ENCODE results near the gene SREBF1. TPM values are rescaled to one million over a fixed set of nuclear protein-coding genes. Genes with fewer than 3 reads are reported as not detected.
A peak's percentile ranks its signal among the peaks of the same experiment; 100 is the strongest.

SREBF1 gene
- total and polyA plus RNA-seq, 2 of the 8 experiments (the other 6 are each of a cell fraction or from before 2014, with no cell fraction given), result 28.6 to 70.8 TPM

DNA sequence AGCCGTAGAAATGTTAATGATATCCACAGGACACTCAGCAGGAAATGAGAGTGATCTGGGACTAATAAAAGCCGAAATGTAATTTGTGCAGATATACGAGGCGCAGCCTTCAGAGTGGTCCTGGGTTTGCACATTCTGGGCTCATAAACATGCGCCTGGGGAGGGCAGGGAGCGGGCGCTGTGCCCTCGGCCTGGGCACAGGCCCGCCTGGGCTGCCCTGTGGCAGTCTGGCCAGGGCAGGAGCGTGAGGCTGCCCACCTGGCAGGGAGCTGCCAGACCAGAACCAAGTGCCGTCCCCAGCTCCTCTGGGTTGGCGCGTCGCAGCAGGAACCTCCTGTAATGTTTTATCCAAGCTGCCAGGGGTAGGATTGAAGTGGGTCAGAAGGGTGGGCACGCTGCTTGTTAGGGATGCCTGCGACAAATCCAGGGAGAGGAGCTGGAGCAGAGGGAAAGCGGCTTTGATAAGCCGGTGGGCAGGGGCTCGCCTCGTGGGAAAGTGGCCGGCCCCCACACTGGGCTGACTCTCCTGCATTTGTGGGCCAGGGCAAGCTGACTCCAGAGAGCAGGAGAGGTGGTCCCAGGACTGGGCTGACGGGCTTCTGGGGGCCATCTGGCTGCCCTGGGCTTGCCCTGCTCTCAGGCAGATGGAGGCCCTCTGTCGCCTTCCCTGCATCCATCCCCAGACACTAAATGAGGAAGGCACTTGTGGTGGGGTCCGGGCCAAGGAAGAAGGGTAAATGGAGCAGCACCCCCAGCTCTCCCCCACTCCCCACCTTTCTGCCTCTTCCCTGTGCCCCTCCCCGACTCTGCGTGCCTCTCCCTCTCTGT is 45.9 kb downstream of the SREBF1 start:
- Histone ChIP-seq H3K36me3 (ENCODE audit: control insufficient read depth in 2 of 4, insufficient read depth in 4 of 4, low read length in 3 of 4) (no peaks in the 10 kb centered on the region), H3K14ac (ENCODE audit: insufficient read length) (no peak overlapping the region), H2BK12ac (ENCODE audit: low read depth, low read length) (0 out of 2 replicates have a peak overlapping the region, but pooled peaks have one; percentile 9), H3K18ac (ENCODE audit: extremely low read depth, low read length) (no peak overlapping the region), H3K23me2 (ENCODE audit: low read depth, low read length) (peaks cover 3% of the 10 kb centered on the region; the same call in 1 of the 2 replicates), H3K4me3 (ENCODE audit: extremely low read depth in 1 of 4, insufficient read depth in 2 of 4, low read depth in 3 of 4, low read length in 4 of 4) (no peak overlapping the region), H4K20me1 (replicated peaks in 1 of 2; ENCODE audit: control insufficient read depth in 1 of 2, insufficient read depth in 2 of 2, low read length in 2 of 2) (peaks cover 0 to 6% of the 10 kb centered on the region in 2 experiments), H2AFZ (ENCODE audit: low read length) (no peak overlapping the region), H3K9me3 (ENCODE audit: insufficient read depth in 2 of 2, low read depth in 1 of 2, low read length in 1 of 2) (no peaks in the 10 kb centered on the region), H3K9ac (replicated peaks in 1 of 4; ENCODE audit: extremely low read depth in 1 of 4, low read depth in 3 of 4, low read length in 3 of 4) (no peak overlapping the region), H3K56ac (replicated peaks; ENCODE audit: insufficient read length, low read depth, low read length) (no peak overlapping the region), H4K91ac (replicated peaks; ENCODE audit: insufficient read length, low read length) (no peak overlapping the region), H3K4me1 (replicated peaks in 1 of 4; ENCODE audit: control insufficient read depth in 3 of 4, insufficient read depth in 4 of 4, low read length in 3 of 4) (peaks cover 5 to 35% (median 22%) of the 10 kb centered on the region in 4 experiments), H3K79me2 (ENCODE audit: control insufficient read depth in 1 of 2, insufficient read depth in 2 of 2, low read length in 2 of 2) (no peaks in the 10 kb centered on the region), H2BK120ac (replicated peaks; ENCODE audit: low read depth, low read length) (no peak overlapping the region), H4K5ac (ENCODE audit: insufficient read length, low read depth, low read length) (no peak overlapping the region), H2BK15ac (ENCODE audit: low read length) (peak overlapping the region; percentile 72; the same call in 1 of the 2 replicates), H4K8ac (ENCODE audit: extremely low read depth, insufficient read depth, low read length) (peak overlapping the region; percentile 37), H2AK5ac (ENCODE audit: low read depth, low read length) (no peak overlapping the region), H3K23ac (ENCODE audit: insufficient read length) (no peak overlapping the region), H3K27ac (ENCODE audit: low read depth, low read length) (no peak overlapping the region), H2BK5ac (ENCODE audit: low read depth, low read length) (no peak overlapping the region), H3K27me3 (replicated peaks in 1 of 4; ENCODE audit: control insufficient read depth in 3 of 4, extremely low read depth in 1 of 4, insufficient read depth in 3 of 4, low read length in 3 of 4) (peaks cover 0 to 39% (median 22%) of the 10 kb centered on the region in 4 experiments; a peak in 6 of 7 replicates), H2BK20ac (ENCODE audit: low read length) (no peak overlapping the region), H3K4me2 (ENCODE audit: insufficient read depth in 1 of 2, low read depth in 2 of 2, low read length in 2 of 2) (no peak overlapping the region), H3K4ac (replicated peaks; ENCODE audit: insufficient read length, low read depth, low read length) (peak overlapping the region; percentile 82), H3K79me1 (ENCODE audit: low read depth, low read length) (no peaks in the 10 kb centered on the region)
- CTCF ChIA-PET (ENCODE audit: partially characterized antibody), result interaction anchor here (0.7 to 2.8 kb wide), 10 partner anchors 10 to 294 kb away, joined by 3 to 11 read pairs (median 4); partner anchors contain the start of gene RASD1
- DNase-seq (ENCODE audit: low read depth in 1 of 2, low spot score in 2 of 2), result no peak
- POLR2A ChIA-PET (ENCODE audit: partially characterized antibody), result interaction anchor here (1.4 to 2.0 kb wide), 3 partner anchors 8 to 47 kb away, joined by 3 to 7 read pairs (median 4); no protein-coding TSS in a partner anchor
- WGBS, 2 experiments (ENCODE audit: extremely low coverage in 1 of 2, insufficient coverage in 1 of 2, insufficient read length in 1 of 2, insufficient replicate concordance in 2 of 2, low coverage in 1 of 2, low lambda C conversion rate in 2 of 2, missing lambda C conversion rate in 1 of 2), result 86% methylated on average over 19 of the region's 26 CpGs; no CpG with 5 or more reads in 1 of the 2 experiments
- no peak for FAIRE-seq
- TF ChIP-seq SIRT6 (IDR thresholded peaks at IDR 0.05; ENCODE audit: low read length) (no peak), SIX5 (IDR thresholded peaks at IDR 0.05; ENCODE audit: low read depth, low read length) (no peak), EGR1 (IDR thresholded peaks at IDR 0.05; ENCODE audit: borderline replicate concordance, low read depth, low read length) (no peak), MAFK (IDR thresholded peaks at IDR 0.05; ENCODE audit: low read depth, low read length) (no peak), TCF12 (IDR thresholded peaks at IDR 0.05; ENCODE audit: low read depth, low read length) (no peak), TAF7 (optimal IDR thresholded peaks at IDR 0.05; ENCODE audit: borderline replicate concordance, low read depth, low read length) (no peak), CHD1 (IDR thresholded peaks at IDR 0.05; ENCODE audit: low read depth, low read length) (no peak), CEBPB (IDR thresholded peaks at IDR 0.05; ENCODE audit: low read depth, low read length) (no peak), SAP30 (IDR thresholded peaks at IDR 0.05; ENCODE audit: insufficient read depth, insufficient replicate concordance, low read length) (no peak), SRF (IDR thresholded peaks at IDR 0.05; ENCODE audit: low read depth, low read length) (no peak), FOSL1 (IDR thresholded peaks at IDR 0.05; ENCODE audit: insufficient read depth, low read depth, low read length) (no peak)
